ENCODE data around the gene NAALAD2.
"Not testable (repeated sequence)": the region's sequence is repeated elsewhere in the genome, so short reads cannot be mapped to it uniquely, and the experiment has no call there.

Gene NAALAD2

DNA sequence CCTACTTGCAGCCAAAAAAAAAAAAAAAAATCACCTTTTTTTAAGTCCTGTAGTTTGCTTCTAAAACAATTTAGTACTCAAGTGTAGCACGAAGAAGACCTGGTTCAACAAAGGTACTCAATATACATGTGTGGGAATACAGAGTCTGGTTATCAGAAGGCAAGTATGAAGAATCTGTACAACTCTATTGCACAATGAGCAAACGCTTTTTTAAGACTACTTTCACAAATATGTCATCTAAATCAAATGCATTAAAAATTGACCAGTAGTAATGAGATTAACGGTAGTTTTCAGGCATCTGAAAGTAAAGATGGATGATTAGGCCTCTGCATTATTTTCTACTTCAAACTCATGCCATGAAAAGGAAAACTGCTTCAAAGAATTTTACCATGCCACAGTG is 78.9 kb downstream of the NAALAD2 start:
- Mint-ChIP-seq H3K4me3 (no peak overlapping the region), H3K27me3 (no peaks in the 10 kb centered on the region), H3K36me3 (ENCODE audit: low read depth) (peaks cover 93% of the 10 kb centered on the region), H3K4me1 (ENCODE audit: low read depth) (peaks cover 38% of the 10 kb centered on the region), H3K9me3 (no peaks in the 10 kb centered on the region), H3K27ac (peak overlapping the region; percentile 73)
- no peak for DNase-seq

GRCh38 chr11:90216611-90217010 is 82.1 kb downstream of the NAALAD2 start:
- Mint-ChIP-seq H3K36me3 (ENCODE audit: low read depth) (peaks cover 93% of the 10 kb centered on the region), H3K27me3 (no peaks in the 10 kb centered on the region), H3K4me1 (ENCODE audit: low read depth) (peaks cover 63% of the 10 kb centered on the region), H3K9me3 (no peaks in the 10 kb centered on the region), H3K27ac (peak overlapping the region; percentile 81), H3K4me3 (peak overlapping the region; percentile 28)
- no peak for DNase-seq

DNA sequence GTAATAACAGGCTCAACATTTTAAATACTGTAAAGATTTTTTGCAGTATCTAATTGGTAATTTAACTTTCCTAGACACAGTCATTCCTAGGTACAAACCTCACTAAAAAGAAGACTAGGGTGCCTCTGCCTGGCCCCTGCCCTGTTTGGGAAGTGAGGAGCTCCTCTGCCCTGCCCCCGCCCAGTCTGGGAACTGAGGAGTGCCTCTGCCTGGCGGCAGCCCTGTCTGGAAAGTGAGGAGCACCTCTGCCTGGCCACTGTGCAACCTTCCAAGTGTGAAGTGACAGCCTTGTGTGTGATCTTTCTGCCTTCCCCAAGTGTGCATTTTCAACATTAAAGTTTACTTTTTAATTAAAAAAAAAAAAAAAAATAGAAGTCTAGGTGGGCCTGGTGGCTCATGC is 84.1 kb downstream of the NAALAD2 start:
- Mint-ChIP-seq H3K27me3 (no peaks in the 10 kb centered on the region), H3K27ac (peak overlapping the region; percentile 67), H3K4me1 (ENCODE audit: low read depth) (peaks cover 63% of the 10 kb centered on the region), H3K4me3 (peak overlapping the region; percentile 39), H3K36me3 (ENCODE audit: low read depth) (peaks cover 91% of the 10 kb centered on the region), H3K9me3 (no peaks in the 10 kb centered on the region)
- DNase-seq = no peak

DNA sequence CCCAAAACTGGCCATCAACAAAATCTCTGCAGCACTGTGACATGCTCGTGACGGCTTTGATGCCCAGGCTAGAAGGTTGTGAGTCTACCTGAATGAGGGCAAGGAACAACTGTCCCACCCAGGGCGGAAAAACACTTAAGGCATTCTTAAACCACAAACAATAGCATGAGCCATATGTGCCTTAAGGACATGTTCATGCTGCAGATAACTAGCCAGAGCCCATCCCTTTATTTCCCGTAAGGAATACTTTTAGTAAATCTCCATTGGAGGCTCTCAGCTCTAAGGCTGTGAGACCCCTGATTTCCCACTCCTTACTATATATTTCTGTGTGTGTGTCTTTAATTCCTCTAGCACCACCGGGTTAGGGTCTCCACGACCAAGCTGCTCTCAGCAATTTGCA is 85.0 kb downstream of the NAALAD2 start:
- peak overlapping the region; percentile 98 for H3K27ac Mint-ChIP-seq

GRCh38 chr11:90220391-90220790 is 85.9 kb downstream of the NAALAD2 start:
- H3K9me3 Mint-ChIP-seq = no peaks in the 10 kb centered on the region
- peaks cover 76% of the 10 kb centered on the region for H3K36me3 Mint-ChIP-seq (ENCODE audit: low read depth)
- H3K27ac Mint-ChIP-seq = peak overlapping the region; percentile 98
- peak overlapping the region; percentile 99 for H3K4me3 Mint-ChIP-seq
- DNase-seq = no peak
- H3K4me1 Mint-ChIP-seq (ENCODE audit: low read depth) = peaks cover 70% of the 10 kb centered on the region
- H3K27me3 Mint-ChIP-seq = no peaks in the 10 kb centered on the region

More for the DNA sequence above, 85.0 kb downstream of the NAALAD2 start:
- Mint-ChIP-seq H3K9me3 (no peaks in the 10 kb centered on the region), H3K27me3 (no peaks in the 10 kb centered on the region), H3K36me3 (ENCODE audit: low read depth) (peaks cover 83% of the 10 kb centered on the region), H3K4me3 (peak overlapping the region; percentile 99), H3K4me1 (ENCODE audit: low read depth) (peaks cover 65% of the 10 kb centered on the region)
- no peak for DNase-seq

DNA sequence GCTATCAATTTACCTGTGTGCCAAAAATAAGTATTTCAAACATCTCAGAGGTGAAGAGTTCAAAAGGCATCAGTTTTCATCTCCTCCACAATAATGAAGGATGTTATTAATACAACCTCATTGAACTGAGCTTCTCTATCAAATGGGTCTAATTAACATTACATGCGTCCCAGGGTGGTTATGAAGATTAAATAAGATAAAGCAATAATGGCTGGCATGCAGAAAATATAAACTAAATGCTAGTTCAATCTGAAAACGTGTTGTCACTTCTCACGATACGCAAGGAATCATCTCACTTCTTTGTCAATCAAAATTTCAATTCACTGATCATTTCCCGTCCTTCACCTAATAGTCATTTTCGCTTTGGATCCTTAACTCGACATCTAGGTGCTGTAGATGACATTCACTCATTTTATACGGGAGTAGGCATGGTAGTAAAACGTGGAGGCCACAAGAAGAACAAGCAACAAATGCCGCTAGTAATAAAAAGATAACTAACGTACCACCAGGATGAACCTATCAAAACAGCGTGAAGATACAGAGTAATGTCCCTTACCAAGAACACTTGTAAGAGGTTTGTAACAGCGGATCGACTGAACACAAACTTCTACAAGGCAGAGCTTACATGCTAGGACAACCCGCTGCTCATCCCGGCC is 87.5 kb downstream of the NAALAD2 start:
- no peaks in the 10 kb centered on the region for H3K9me3 Mint-ChIP-seq
- H3K27me3 Mint-ChIP-seq = no peaks in the 10 kb centered on the region
- H3K4me3 Mint-ChIP-seq = peak overlapping the region; percentile 99
- peak overlapping the region; percentile 98 for H3K27ac Mint-ChIP-seq
- H3K4me1 Mint-ChIP-seq (ENCODE audit: low read depth) = peaks cover 64% of the 10 kb centered on the region
- H3K36me3 Mint-ChIP-seq (ENCODE audit: low read depth) = peaks cover 62% of the 10 kb centered on the region
- no peak for DNase-seq

DNA sequence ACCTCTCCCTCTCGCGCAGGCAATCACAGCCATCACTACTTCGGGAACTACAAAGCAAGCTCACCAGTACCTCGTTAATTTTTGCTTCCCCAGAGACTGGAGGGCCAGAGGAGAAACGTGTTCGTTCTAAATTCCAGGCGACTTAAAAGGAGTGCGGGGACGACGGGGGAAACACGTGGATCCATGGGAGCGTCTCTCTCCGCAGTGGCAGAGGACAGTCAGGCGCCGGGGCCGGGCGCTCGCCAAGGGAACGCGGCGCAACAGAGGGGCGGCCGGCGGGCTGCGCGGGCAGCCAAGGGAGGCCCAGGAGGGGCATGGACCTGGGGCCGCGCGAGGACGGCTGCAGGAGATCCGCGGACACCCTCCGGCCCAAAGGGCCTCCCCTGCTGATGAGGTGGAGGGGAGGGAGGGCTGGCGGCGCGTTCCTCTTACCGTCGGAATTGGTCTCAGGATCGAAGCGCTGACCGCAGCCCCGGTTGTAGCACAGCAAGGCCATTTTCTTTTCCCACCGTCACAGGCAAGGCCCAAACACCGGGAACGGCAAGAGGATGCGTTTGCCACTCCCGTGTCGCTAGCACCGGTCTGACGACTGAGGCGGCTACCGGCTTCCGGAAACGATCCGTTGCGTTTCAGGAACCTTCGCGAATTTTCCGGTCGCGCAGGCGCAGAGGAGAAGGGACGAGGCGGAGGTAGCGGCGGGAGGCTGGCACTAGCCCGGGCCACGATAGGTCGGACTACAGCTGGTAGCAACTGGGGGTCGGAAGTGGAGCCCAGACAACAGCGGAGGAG is 88.2 kb downstream of the NAALAD2 start, which contains the start of gene CHORDC1:
CHORDC1 (minus strand) TSS at position 591 of the 789 bp plus-strand sequence; CDS start at position 496, 95 bp downstream.
- H3K9me3 Mint-ChIP-seq = no peaks in the 10 kb centered on the region
- peak; percentile 95 for DNase-seq
- peak within 1 kb of the TSS; percentile 99 for H3K4me3 Mint-ChIP-seq
- peak within 1 kb of the TSS; percentile 98 for H3K27ac Mint-ChIP-seq
- peaks cover 59% of the 10 kb centered on the region for H3K4me1 Mint-ChIP-seq (ENCODE audit: low read depth)
- peaks cover 55% of the 10 kb centered on the region for H3K36me3 Mint-ChIP-seq (ENCODE audit: low read depth)
- H3K27me3 Mint-ChIP-seq = no peaks in the 10 kb centered on the region

DNA sequence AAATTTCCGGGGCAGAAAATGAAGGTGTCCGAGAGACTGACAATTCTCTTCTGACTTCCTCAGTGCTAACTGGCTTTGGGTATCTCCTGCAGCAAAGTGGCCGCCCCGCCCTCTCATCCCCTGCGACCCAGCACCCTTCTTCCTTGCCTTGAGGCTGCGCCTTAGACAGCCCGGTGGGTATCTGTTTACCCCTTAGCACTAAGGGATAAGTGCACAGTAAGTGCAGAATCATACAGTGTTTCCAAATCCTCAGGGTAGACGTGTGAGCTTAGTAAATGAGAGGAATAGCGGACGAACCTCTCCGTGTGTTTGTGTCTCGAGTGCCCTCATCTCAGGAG is 88.8 kb downstream of the NAALAD2 start:
- Mint-ChIP-seq H3K9me3 (no peaks in the 10 kb centered on the region), H3K27me3 (no peaks in the 10 kb centered on the region), H3K4me3 (peak overlapping the region; percentile 99), H3K27ac (peak overlapping the region; percentile 98), H3K4me1 (ENCODE audit: low read depth) (peaks cover 54% of the 10 kb centered on the region), H3K36me3 (ENCODE audit: low read depth) (peaks cover 50% of the 10 kb centered on the region)
- DNase-seq = no peak

DNA sequence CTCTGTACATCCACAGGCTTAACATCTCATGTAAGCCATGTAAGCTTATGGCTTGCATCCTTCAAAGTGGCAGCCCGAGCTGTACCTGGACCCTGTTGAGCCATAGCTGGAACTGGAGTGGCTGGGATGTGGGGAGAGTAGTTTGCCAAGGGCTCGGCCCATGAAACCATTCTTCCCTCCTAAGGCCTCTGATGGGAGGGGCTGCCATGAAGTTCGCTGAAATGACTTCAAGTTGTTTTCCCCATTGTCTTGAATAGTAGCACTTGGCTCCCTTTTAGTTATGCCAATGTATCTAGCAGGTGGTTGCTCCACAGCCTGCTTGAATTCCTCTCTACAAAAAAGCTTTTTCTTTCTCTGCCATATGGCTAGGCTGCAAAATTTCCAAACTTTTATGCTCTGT is 93.6 kb downstream of the NAALAD2 start:
- H3K4me1 Mint-ChIP-seq (ENCODE audit: low read depth) = peaks cover 18% of the 10 kb centered on the region
- no peak overlapping the region for H3K27ac Mint-ChIP-seq
- H3K4me3 Mint-ChIP-seq = no peak overlapping the region
- H3K36me3 Mint-ChIP-seq (ENCODE audit: low read depth) = peaks cover 6% of the 10 kb centered on the region
- no peak for DNase-seq
- H3K9me3 Mint-ChIP-seq = peaks cover 5% of the 10 kb centered on the region
- H3K27me3 Mint-ChIP-seq = no peaks in the 10 kb centered on the region

- no peak for DNase-seq
- no peak overlapping the region for H3K27ac Mint-ChIP-seq
- peaks cover 5% of the 10 kb centered on the region for H3K9me3 Mint-ChIP-seq
- H3K4me1 Mint-ChIP-seq (ENCODE audit: low read depth) = peaks cover 5% of the 10 kb centered on the region
- H3K36me3 Mint-ChIP-seq (ENCODE audit: low read depth) = no peaks in the 10 kb centered on the region
- no peaks in the 10 kb centered on the region for H3K27me3 Mint-ChIP-seq
- H3K4me3 Mint-ChIP-seq = no peak overlapping the region
These were observed 95.3 kb downstream of the NAALAD2 start for GRCh38 chr11:90229791-90230190.

- peaks cover 2% of the 10 kb centered on the region for H3K9me3 Mint-ChIP-seq
These were observed 100.5 kb downstream of the NAALAD2 start for GRCh38 chr11:90234977-90235376.

GRCh38 chr11:90235526-90235925 is 101.1 kb downstream of the NAALAD2 start:
- Mint-ChIP-seq H3K4me1 (ENCODE audit: low read depth) (peaks cover 9% of the 10 kb centered on the region), H3K9me3 (no peaks in the 10 kb centered on the region), H3K27me3 (no peaks in the 10 kb centered on the region), H3K36me3 (ENCODE audit: low read depth) (no peaks in the 10 kb centered on the region), H3K27ac (no peak overlapping the region), H3K4me3 (no peak overlapping the region)
- no peak for DNase-seq

More at GRCh38 chr11:90234977-90235376, 100.5 kb downstream of the NAALAD2 start:
- no peak for DNase-seq
- Mint-ChIP-seq H3K4me1 (ENCODE audit: low read depth) (peaks cover 3% of the 10 kb centered on the region), H3K27me3 (no peaks in the 10 kb centered on the region), H3K4me3 (no peak overlapping the region), H3K36me3 (ENCODE audit: low read depth) (no peaks in the 10 kb centered on the region), H3K27ac (no peak overlapping the region)

DNA sequence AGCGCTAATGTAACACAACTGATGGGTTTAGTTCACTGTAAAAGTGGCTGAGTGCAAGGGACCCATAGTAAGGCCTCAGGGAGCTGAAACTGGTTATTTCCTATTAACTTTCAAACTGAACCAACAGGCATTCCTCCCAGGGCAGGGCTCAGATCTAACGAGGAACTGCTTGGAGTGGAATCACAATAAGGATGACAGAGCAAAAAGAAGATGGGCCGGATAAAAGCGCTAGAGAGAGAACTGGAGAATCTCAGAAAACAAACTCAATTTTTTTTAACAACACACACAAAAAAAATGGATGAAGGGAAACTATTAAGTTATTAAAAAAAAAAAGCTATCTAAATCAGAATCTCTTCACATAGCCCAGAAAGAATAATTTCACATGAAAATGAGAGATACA is 102.5 kb downstream of the NAALAD2 start:
- no peak overlapping the region for H3K4me3 Mint-ChIP-seq
- no peaks in the 10 kb centered on the region for H3K36me3 Mint-ChIP-seq (ENCODE audit: low read depth)
- no peak for DNase-seq
- H3K4me1 Mint-ChIP-seq (ENCODE audit: low read depth) = peaks cover 16% of the 10 kb centered on the region
- no peaks in the 10 kb centered on the region for H3K9me3 Mint-ChIP-seq
- peaks cover 2% of the 10 kb centered on the region for H3K27me3 Mint-ChIP-seq
- H3K27ac Mint-ChIP-seq = no peak overlapping the region

DNA sequence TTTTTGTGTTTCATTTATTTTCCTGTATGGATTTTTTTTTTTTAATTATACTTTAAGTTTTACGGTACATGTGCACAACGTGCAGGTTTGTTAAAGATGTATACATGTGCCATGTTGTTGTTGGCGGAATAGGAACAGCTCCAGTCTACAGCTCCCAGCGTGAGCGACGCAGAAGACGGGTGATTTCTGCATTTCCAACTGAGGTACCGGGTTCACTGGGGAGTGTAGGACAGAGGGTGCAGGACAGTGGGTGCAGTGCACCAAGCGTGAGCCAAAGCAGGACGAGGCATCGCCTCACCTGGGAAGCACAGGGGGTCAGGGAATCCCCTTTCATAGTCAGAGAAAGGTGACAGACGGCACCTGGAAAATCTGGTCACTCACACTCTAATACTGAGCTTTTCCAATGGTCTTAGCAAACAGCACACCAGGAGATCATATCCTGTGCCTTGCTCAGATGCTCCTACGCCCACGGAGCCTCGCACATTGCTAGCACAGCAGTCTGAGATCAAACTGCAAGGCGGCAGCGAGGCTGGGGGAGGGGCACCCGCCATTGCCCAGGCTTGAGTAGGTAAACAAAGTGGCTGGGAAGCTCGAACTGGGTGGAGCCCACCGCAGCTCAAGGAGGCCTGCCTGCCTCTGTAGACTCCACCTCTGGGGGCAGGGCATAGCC is 105.6 kb downstream of the NAALAD2 start:
- not testable (repeated sequence) for H3K36me3 Mint-ChIP-seq (ENCODE audit: low read depth); H3K9me3 Mint-ChIP-seq
- peak; percentile 69 for DNase-seq
- H3K27ac Mint-ChIP-seq = peak overlapping the region; percentile 41
- peaks cover 16% of the 10 kb centered on the region for H3K4me1 Mint-ChIP-seq (ENCODE audit: low read depth)
- H3K27me3 Mint-ChIP-seq = peaks cover 10% of the 10 kb centered on the region
- H3K4me3 Mint-ChIP-seq = peak overlapping the region; percentile 41

DNA sequence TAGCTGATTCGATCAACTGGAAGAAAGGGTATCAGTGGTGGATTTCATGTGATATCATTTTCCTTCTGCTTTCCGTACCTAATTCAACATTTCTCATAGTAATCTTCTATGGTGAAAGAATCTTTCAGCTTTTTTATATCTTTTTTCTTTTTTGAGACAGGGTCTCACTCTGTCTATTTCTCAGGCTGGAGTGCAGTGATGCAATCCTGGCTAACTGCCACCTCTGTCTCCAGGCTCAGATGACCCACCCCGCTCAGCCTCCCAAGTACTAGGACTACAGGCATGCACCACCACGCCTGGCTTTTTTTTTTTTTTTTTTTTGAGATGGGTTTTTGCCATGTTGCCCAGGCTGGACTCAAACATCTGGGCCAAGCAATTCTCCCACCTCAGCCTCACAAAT is 107.0 kb downstream of the NAALAD2 start:
- Mint-ChIP-seq H3K9me3 (no peaks in the 10 kb centered on the region), H3K4me1 (ENCODE audit: low read depth) (peaks cover 19% of the 10 kb centered on the region), H3K36me3 (ENCODE audit: low read depth) (no peaks in the 10 kb centered on the region), H3K27ac (peak overlapping the region; percentile 61), H3K27me3 (peaks cover 13% of the 10 kb centered on the region), H3K4me3 (no peak overlapping the region)
- DNase-seq = no peak

Data from activated T-cell treated with anti-CD3 and anti-CD28 coated beads, Interleukin-2, amount 50 U/mL, for 24 hours (primary cell).